Fibroblast of skin of scalp (primary cell): ENCODE measurements around the gene NOS2.

Experiments used
- DNase-seq: peaks from one replicate; pipeline ENCODE4 v3.0.0-alpha.2; 2013

NOS2 gene

GRCh38 chr17:27818401-27819105 is 18.2 kb upstream of the NOS2 start:
- no peak for DNase-seq

GRCh38 chr17:27817731-27818130 is 17.4 kb upstream of the NOS2 start:
- no peak for DNase-seq

- DNase-seq = no peak
These were observed 16.6 kb upstream of the NOS2 start for GRCh38 chr17:27816946-27817345.

- no peak for DNase-seq
These were observed 11.6 kb upstream of the NOS2 start for GRCh38 chr17:27811961-27812360.

GRCh38 chr17:27810902-27811557 is 10.7 kb upstream of the NOS2 start:
- DNase-seq = no peak

GRCh38 chr17:27810211-27810901 is 10.0 kb upstream of the NOS2 start:
- no peak for DNase-seq

- DNase-seq = no peak
These were observed 9.2 kb upstream of the NOS2 start for GRCh38 chr17:27809555-27809954.

- no peak for DNase-seq
These were observed 8.3 kb upstream of the NOS2 start for GRCh38 chr17:27808628-27809027.

- no peak for DNase-seq
These were observed 7.5 kb upstream of the NOS2 start for GRCh38 chr17:27807567-27808470.

- DNase-seq = peak; percentile 83
These were observed 5.3 kb upstream of the NOS2 start for GRCh38 chr17:27805520-27806146.

GRCh38 chr17:27804113-27804512 is 3.8 kb upstream of the NOS2 start:
- no peak for DNase-seq

- DNase-seq = no peak
These were observed 2.8 kb upstream of the NOS2 start for GRCh38 chr17:27802962-27803680.

GRCh38 chr17:27802033-27802432 is 1.7 kb upstream of the NOS2 start:
- no peak for DNase-seq

GRCh38 chr17:27798376-27798775 is 2.0 kb downstream of the NOS2 start:
- DNase-seq = no peak

GRCh38 chr17:27797390-27798091 is 2.8 kb downstream of the NOS2 start:
- no peak for DNase-seq

GRCh38 chr17:27793906-27794569 is 6.3 kb downstream of the NOS2 start:
- DNase-seq = no peak

GRCh38 chr17:27793168-27793905 is 7.0 kb downstream of the NOS2 start:
- DNase-seq = no peak

- DNase-seq = no peak
These were observed 8.2 kb downstream of the NOS2 start for GRCh38 chr17:27792095-27792494.

GRCh38 chr17:27788919-27789318 is 11.4 kb downstream of the NOS2 start:
- DNase-seq = no peak
